Measurements from ENCODE around the gene ABHD14A. TPM values are rescaled to one million over a fixed set of nuclear protein-coding genes. Genes with fewer than 3 reads are reported as not detected.

ABHD14A gene
- total RNA-seq, 4 donors from 2014 or later: 2.0 to 11.3 (median 7.7) TPM

- Histone ChIP-seq H3K4me3 (no peak overlapping the region), H3K9me3 (no peaks in the 10 kb centered on the region), H3K4me1 (no peaks in the 10 kb centered on the region), H3K27ac (no peak overlapping the region), H3K36me3 (no peaks in the 10 kb centered on the region), H3K27me3 (no peaks in the 10 kb centered on the region)
- TF ChIP-seq CTCF (IDR thresholded peaks at IDR 0.05) (no peak), EP300 (IDR thresholded peaks at IDR 0.05; ENCODE audit: low read depth) (no peak), POLR2AphosphoS5 (IDR thresholded peaks at IDR 0.05) (no peak), POLR2A (IDR thresholded peaks at IDR 0.05) (no peak)
- in situ Hi-C loops (cut with MboI; ENCODE audit: low pct_ligation_motif_present in 1 of 4, low pct_unique_long_range_greater_than_20kb in 1 of 4, low sequenced_read_pairs in 3 of 4) (loop anchor here in 2 of 4 donors (25.0 kb wide), 1 partner anchor 320 kb away; no protein-coding TSS in a partner anchor), intact Hi-C loops (cut with DNase I; ENCODE audit: low total_unique reads) (no loop called here)
- WGBS, 2 donors (ENCODE audit: low coverage in 1 of 2): 81% methylated on average over 11 of the region's 11 CpGs; no CpG with 5 or more reads in 1 of the 2 donors
- no peak for DNase-seq
Measured at GRCh38 chr3:52017586-52017985, 42.7 kb downstream of the ABHD14A start.

- no peaks in the 10 kb centered on the region for H3K36me3 ChIP-seq
- H3K4me1 ChIP-seq: no peaks in the 10 kb centered on the region
- no peaks in the 10 kb centered on the region for H3K27me3 ChIP-seq
- 91 to 100% methylated on average over 9 to 21 of the region's 21 CpGs for WGBS, 2 donors (ENCODE audit: low coverage in 1 of 2)
- no peak overlapping the region for H3K4me3 ChIP-seq
- DNase-seq: no peak
- H3K9me3 ChIP-seq: no peaks in the 10 kb centered on the region
- peak overlapping the region in 1 of 4 donors; percentile 37 for H3K27ac ChIP-seq
- intact Hi-C loops (cut with DNase I; ENCODE audit: low total_unique reads) (no loop called here), in situ Hi-C loops (cut with MboI; ENCODE audit: low pct_ligation_motif_present in 1 of 4, low pct_unique_long_range_greater_than_20kb in 1 of 4, low sequenced_read_pairs in 3 of 4) (loop anchor here in 2 of 4 donors (25.0 kb wide), 1 partner anchor 319 kb away; no protein-coding TSS in a partner anchor)
- no peak for TF ChIP-seq POLR2AphosphoS5 (IDR thresholded peaks at IDR 0.05)
- TF ChIP-seq POLR2A (IDR thresholded peaks at IDR 0.05): no peak
Measured at GRCh38 chr3:52018319-52019000, 43.6 kb downstream of the ABHD14A start.

- Histone ChIP-seq H3K27me3 (no peaks in the 10 kb centered on the region), H3K4me1 (no peaks in the 10 kb centered on the region), H3K36me3 (no peaks in the 10 kb centered on the region), H3K4me3 (no peak overlapping the region), H3K9me3 (no peaks in the 10 kb centered on the region), H3K27ac (peak overlapping the region in 3 of 4 donors; percentile 6 to 37 (median 12))
- intact Hi-C loops (cut with DNase I; ENCODE audit: low total_unique reads): no loop called here
- TF ChIP-seq POLR2AphosphoS5 (IDR thresholded peaks at IDR 0.05): no peak
- peak; percentile 3 for TF ChIP-seq EP300 (IDR thresholded peaks at IDR 0.05; ENCODE audit: low read depth)
- TF ChIP-seq CTCF (IDR thresholded peaks at IDR 0.05): no peak
- in situ Hi-C loops (cut with MboI; ENCODE audit: low pct_ligation_motif_present in 1 of 4, low pct_unique_long_range_greater_than_20kb in 1 of 4, low sequenced_read_pairs in 3 of 4): loop anchor here in 2 of 4 donors (25.0 kb wide), 1 partner anchor 318 kb away; no protein-coding TSS in a partner anchor
- DNase-seq: no peak
- WGBS, 2 donors (ENCODE audit: low coverage in 1 of 2): 84 to 88% methylated on average over 5 to 17 of the region's 17 CpGs
Measured at GRCh38 chr3:52019352-52020080, 44.7 kb downstream of the ABHD14A start.

- intact Hi-C loops (cut with DNase I; ENCODE audit: low total_unique reads): no loop called here
- H3K4me3 ChIP-seq: no peak overlapping the region
Measured at GRCh38 chr3:52020796-52021195, 45.9 kb downstream of the ABHD14A start.

More at GRCh38 chr3:52020796-52021195, 45.9 kb downstream of the ABHD14A start:
- Histone ChIP-seq H3K9me3 (no peaks in the 10 kb centered on the region), H3K27ac (peak overlapping the region in 1 of 4 donors; percentile 30), H3K36me3 (no peaks in the 10 kb centered on the region), H3K4me1 (no peaks in the 10 kb centered on the region), H3K27me3 (no peaks in the 10 kb centered on the region)
- 99% methylated on average over 7 of the region's 7 CpGs; no CpG with 5 or more reads in 1 of the 2 donors for WGBS, 2 donors (ENCODE audit: low coverage in 1 of 2)
- in situ Hi-C loops (cut with MboI; ENCODE audit: low pct_ligation_motif_present in 1 of 4, low pct_unique_long_range_greater_than_20kb in 1 of 4, low sequenced_read_pairs in 3 of 4): loop anchor here in 2 of 4 donors (25.0 kb wide), 1 partner anchor 317 kb away; no protein-coding TSS in a partner anchor
- TF ChIP-seq EP300 (IDR thresholded peaks at IDR 0.05; ENCODE audit: low read depth): no peak
- TF ChIP-seq POLR2A (IDR thresholded peaks at IDR 0.05): no peak
- no peak for TF ChIP-seq POLR2AphosphoS5 (IDR thresholded peaks at IDR 0.05)
- TF ChIP-seq CTCF (IDR thresholded peaks at IDR 0.05): no peak
- no peak for DNase-seq
